GM21360 (cell line): Measurements from ENCODE around the gene HDAC4.

Experiments
- ATAC-seq: cut with Tn5 transposase; IDR thresholded peaks from one replicate; pipeline ENCODE4 v1.9.1; 2021; ENCODE audit warnings: mild to moderate bottlenecking, moderate library complexity; ENCODE audit not compliant: unreplicated experiment

Gene HDAC4

GRCh38 chr2:239008677-239009588 lies 391.9 kb downstream of the HDAC4 start:
- ATAC-seq, result no peak

- ATAC-seq, result no peak
These were observed 392.8 kb downstream of the HDAC4 start for GRCh38 chr2:239008004-239008403.

- ATAC-seq, result no peak
These were observed 394.1 kb downstream of the HDAC4 start for GRCh38 chr2:239006622-239007285.

GRCh38 chr2:239005586-239005985 lies 395.2 kb downstream of the HDAC4 start:
- no peak for ATAC-seq

- no peak for ATAC-seq
These were observed 396.4 kb downstream of the HDAC4 start for GRCh38 chr2:239004274-239005015.

GRCh38 chr2:239003624-239004273 lies 397.1 kb downstream of the HDAC4 start:
- no peak for ATAC-seq

GRCh38 chr2:239002954-239003623 lies 397.7 kb downstream of the HDAC4 start:
- ATAC-seq, result no peak

GRCh38 chr2:239002591-239002953 lies 398.2 kb downstream of the HDAC4 start:
- no peak for ATAC-seq

- no peak for ATAC-seq
These were observed 399.0 kb downstream of the HDAC4 start for GRCh38 chr2:239001794-239002193.

- ATAC-seq, result no peak
These were observed 400.2 kb downstream of the HDAC4 start for GRCh38 chr2:239000500-239001073.

- no peak for ATAC-seq
These were observed 400.7 kb downstream of the HDAC4 start for GRCh38 chr2:239000089-239000488.

- ATAC-seq, result no peak
These were observed 401.5 kb downstream of the HDAC4 start for GRCh38 chr2:238999291-238999741.

- ATAC-seq, result no peak
These were observed 402.0 kb downstream of the HDAC4 start for GRCh38 chr2:238998801-238999200.
